A549 (cell line): ENCODE results near the gene ITPKB. TPM values are rescaled to one million over a fixed set of nuclear protein-coding genes. Genes with fewer than 3 reads are reported as not detected.
"Not testable (repeated sequence)": the region's sequence is repeated elsewhere in the genome, so short reads cannot be mapped to it uniquely, and the experiment has no call there.

Experiments
- ATAC-seq, 2 experiments: fragments of 200-7000 bp in 1 of 2; fragments of >200 bp in 1 of 2; cut with Nextera tagmentation in 1 of 2; cut with Tn5 transposase in 1 of 2; 3 replicates each; pipeline versions ENCODE4 v1.8.0 to v1.9.1; 2018 to 2020; ENCODE audit warnings: mild to moderate bottlenecking in 1 of 2, moderate library complexity in 1 of 2
- CTCF ChIA-PET: fragments of 300-600 bp; sonication (Branson Sonifier 250); formaldehyde crosslinking; extraction: SDS; loops from one replicate; lab custom pipeline; 2021; ENCODE audit warnings: antibody characterized with exemption, inconsistent platforms; lab: Yijun Ruan, JAX
- POLR2A ChIA-PET: fragments of 350-600 bp; formaldehyde crosslinking; extraction: SDS; loops from one replicate; lab custom pipeline; 2021; ENCODE audit warnings: antibody characterized with exemption, inconsistent platforms; lab: Yijun Ruan, JAX
- DNase-seq, 2 experiments: peaks; one replicate each; pipeline versions ENCODE4 v3.0.0 to v3.0.0-alpha.2; 2011 to 2016; ENCODE audit warnings: low read depth in 1 of 2, low spot score in 1 of 2
- FAIRE-seq: peaks from 2 replicates; lab custom pipeline; 2011; peaks lifted over from hg19 to GRCh38; lab: Jason Lieb, UNC
- H3K27ac ChIP-seq, 2 experiments: fragments of >200 bp; sonication (Bioruptor Twin); formaldehyde crosslinking; 3 replicates each; pipeline ENCODE4 v1.5.1; 2016 to 2017
- H3K4me1 ChIP-seq: fragments of >200 bp; sonication (Bioruptor Twin); formaldehyde crosslinking; 3 replicates; pipeline ENCODE4 v1.6.1; 2016
- H3K4me2 ChIP-seq: fragments of >200 bp; sonication (Bioruptor Twin); formaldehyde crosslinking; 3 replicates; pipeline ENCODE4 v1.6.1; 2016
- H3K4me3 ChIP-seq: fragments of >200 bp; sonication (Bioruptor Twin); formaldehyde crosslinking; 3 replicates; pipeline ENCODE4 v1.5.1; 2016
- H3K9me3 ChIP-seq: fragments of >200 bp; sonication (Bioruptor Twin); formaldehyde crosslinking; 3 replicates; pipeline ENCODE4 v1.6.1; 2016
- CBX2 ChIP-seq: fragments of 200-600 bp; sonication (generic); IDR thresholded peaks from 2 replicates; pipeline ENCODE4 v1.6.1; 2016; ENCODE audit warnings: low read depth, mild to moderate bottlenecking, borderline replicate concordance
- CEBPB ChIP-seq, 2 experiments: fragments of >200 bp in 1 of 2; sonication (Bioruptor Twin) in 1 of 2; formaldehyde crosslinking in 1 of 2; IDR thresholded peaks; 2 replicates each; pipeline ENCODE4 v1.6.1; 2012 to 2016
- CHD2 ChIP-seq: fragments of 150-350 bp; IDR thresholded peaks from 2 replicates; pipeline ENCODE4 v1.6.1; 2014; ENCODE audit warnings: low read length; ENCODE audit not compliant: partially characterized antibody
- CHD4 ChIP-seq: fragments of 200-600 bp; sonication (generic); IDR thresholded peaks from 2 replicates; pipeline ENCODE4 v1.6.1; 2016; ENCODE audit warnings: antibody characterized with exemption, mild to moderate bottlenecking, borderline replicate concordance
- E2F6 ChIP-seq: IDR thresholded peaks from 2 replicates; pipeline ENCODE4 v1.6.1; 2012; ENCODE audit warnings: low read depth, borderline replicate concordance
- EP300 ChIP-seq, 2 experiments: fragments of >200 bp; sonication (Bioruptor Twin); formaldehyde crosslinking; IDR thresholded peaks; 2 replicates in 1 of 2; 3 replicates in 1 of 2; pipeline ENCODE4 v1.6.1; 2016 to 2017
- ESRRA ChIP-seq: fragments of 150-350 bp; IDR thresholded peaks from 2 replicates; pipeline ENCODE4 v1.6.1; 2014; ENCODE audit warnings: mild to moderate bottlenecking, low read length, borderline replicate concordance
- GATA3 ChIP-seq: IDR thresholded peaks from 2 replicates; pipeline ENCODE4 v1.6.1; 2012; ENCODE audit warnings: borderline replicate concordance
- HOXA7 ChIP-seq: fragments of 250-450 bp; sonication (Bioruptor Pico); IDR thresholded peaks from 2 replicates; pipeline ENCODE4 v1.5.0; 2020; ENCODE audit warnings: mild to moderate bottlenecking, moderate library complexity
- KDM1A ChIP-seq: fragments of 200-600 bp; sonication (generic); IDR thresholded peaks from 2 replicates; pipeline ENCODE4 v1.6.1; 2016; ENCODE audit warnings: low read depth, mild to moderate bottlenecking
- MYC ChIP-seq: IDR thresholded peaks from 2 replicates; pipeline ENCODE4 v1.6.1; 2012; ENCODE audit warnings: mild to moderate bottlenecking, inconsistent platforms, low read length, improper control_type of control experiment, borderline replicate concordance
- NFE2L2 ChIP-seq: fragments of 150-350 bp; conservative IDR thresholded peaks from 2 replicates; pipeline ENCODE4 v1.6.1; 2014; ENCODE audit warnings: low read length
- NPAS2 ChIP-seq: fragments of 250-450 bp; sonication (Bioruptor Pico); IDR thresholded peaks from 2 replicates; pipeline ENCODE4 v1.8.0; 2022; ENCODE audit warnings: mild to moderate bottlenecking, moderate library complexity, borderline replicate concordance
- RARB ChIP-seq: fragments of 250-450 bp; sonication (Bioruptor Pico); IDR thresholded peaks from 2 replicates; pipeline ENCODE4 v1.8.0; 2021; ENCODE audit warnings: mild to moderate bottlenecking, moderate library complexity
- SMC3 ChIP-seq: fragments of >200 bp; sonication (Bioruptor Twin); formaldehyde crosslinking; IDR thresholded peaks from 3 replicates; pipeline ENCODE4 v1.6.1; 2018; ENCODE audit warnings: inconsistent platforms
- TP53 ChIP-seq: fragments of 250-450 bp; sonication (Bioruptor Pico); IDR thresholded peaks from 2 replicates; pipeline ENCODE4 v1.5.0; 2021; ENCODE audit warnings: mild to moderate bottlenecking, moderate library complexity
- USF2 ChIP-seq: fragments of 450-650 bp; IDR thresholded peaks from 2 replicates; pipeline ENCODE4 v1.6.1; 2014; ENCODE audit warnings: antibody characterized with exemption
- ZFP36 ChIP-seq: fragments of 450-650 bp; IDR thresholded peaks from 2 replicates; pipeline ENCODE4 v1.6.1; 2014; ENCODE audit warnings: borderline replicate concordance; ENCODE audit not compliant: partially characterized antibody
- whole genome bisulfite sequencing: methylation state at CpG from one replicate; pipeline ENCODE4 v1.1.6; 2017; ENCODE audit errors: missing lambda C conversion rate; 5-methylcytosine and 5-hydroxymethylcytosine counted together
- polyA plus RNA-seq, 4 experiments: library from polyadenylated mRNA; depleted of rRNA in 3 of 4; stranded (reverse); fragments of >200 nt; fragmentation: RNase III in 1 of 4; extraction: RNeasy Plus Mini Kit Qiagen cat#74134 plus additional on column Dnase treatment in 1 of 4; gene quantifications; 2 replicates in 3 of 4; 3 replicates in 1 of 4; pipeline ENCODE4 v1.2.3, GENCODE V29; 2011 to 2017
- TF ChIP-seq, protein P1 (sequence below): IDR thresholded peaks from 2 replicates; pipeline ENCODE4 v1.6.1; 2012

Gene ITPKB
- polyA plus RNA-seq, 2 of the 4 experiments (the other 2 are of a cell fraction): 1.7 to 2.8 TPM

GRCh38 chr1:226722901-226723656 lies 16.0 kb downstream of the ITPKB start:
- no peak for ATAC-seq
- Histone ChIP-seq H3K4me2 (no peak overlapping the region), H3K4me3 (no peak overlapping the region), H3K9me3 (no peaks in the 10 kb centered on the region)
- DNase-seq: no peak
- no peak for FAIRE-seq
- TF ChIP-seq CHD4: no peak
- TF ChIP-seq GATA3: no peak
- TF ChIP-seq SMC3: no peak
- TF ChIP-seq NPAS2: no peak
- TF ChIP-seq, protein P1, sequence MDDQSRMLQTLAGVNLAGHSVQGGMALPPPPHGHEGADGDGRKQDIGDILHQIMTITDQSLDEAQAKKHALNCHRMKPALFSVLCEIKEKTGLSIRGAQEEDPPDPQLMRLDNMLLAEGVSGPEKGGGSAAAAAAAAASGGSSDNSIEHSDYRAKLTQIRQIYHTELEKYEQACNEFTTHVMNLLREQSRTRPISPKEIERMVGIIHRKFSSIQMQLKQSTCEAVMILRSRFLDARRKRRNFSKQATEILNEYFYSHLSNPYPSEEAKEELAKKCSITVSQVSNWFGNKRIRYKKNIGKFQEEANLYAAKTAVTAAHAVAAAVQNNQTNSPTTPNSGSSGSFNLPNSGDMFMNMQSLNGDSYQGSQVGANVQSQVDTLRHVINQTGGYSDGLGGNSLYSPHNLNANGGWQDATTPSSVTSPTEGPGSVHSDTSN: no peak
- no peak for TF ChIP-seq TP53 (CRISPR knock-in tag)
- no peak for TF ChIP-seq CBX2
- no peak for TF ChIP-seq EP300 (IDR thresholded peaks at IDR 0.05)
- TF ChIP-seq RARB (CRISPR knock-in tag): no peak
- TF ChIP-seq HOXA7: no peak
- no peak for TF ChIP-seq USF2
- TF ChIP-seq CHD2: no peak
- no peak for TF ChIP-seq NFE2L2
- no peak for TF ChIP-seq ZFP36
- no peak for TF ChIP-seq ESRRA
- TF ChIP-seq KDM1A: no peak
- TF ChIP-seq, all 56 proteins: peak for 0
- 82% methylated on average over 14 of the region's 14 CpGs for WGBS
- ChIA-PET POLR2A (no interaction called here), CTCF (interaction anchor here (0.7 to 0.9 kb wide), 2 partner anchors 8 to 51 kb away, joined by 3 read pairs; no protein-coding TSS in a partner anchor)
- Histone ChIP-seq H3K4me1 (peaks cover 5% of the 10 kb centered on the region; the same call in 1 of the 3 replicates), H3K27ac (no peak overlapping the region)

DNA sequence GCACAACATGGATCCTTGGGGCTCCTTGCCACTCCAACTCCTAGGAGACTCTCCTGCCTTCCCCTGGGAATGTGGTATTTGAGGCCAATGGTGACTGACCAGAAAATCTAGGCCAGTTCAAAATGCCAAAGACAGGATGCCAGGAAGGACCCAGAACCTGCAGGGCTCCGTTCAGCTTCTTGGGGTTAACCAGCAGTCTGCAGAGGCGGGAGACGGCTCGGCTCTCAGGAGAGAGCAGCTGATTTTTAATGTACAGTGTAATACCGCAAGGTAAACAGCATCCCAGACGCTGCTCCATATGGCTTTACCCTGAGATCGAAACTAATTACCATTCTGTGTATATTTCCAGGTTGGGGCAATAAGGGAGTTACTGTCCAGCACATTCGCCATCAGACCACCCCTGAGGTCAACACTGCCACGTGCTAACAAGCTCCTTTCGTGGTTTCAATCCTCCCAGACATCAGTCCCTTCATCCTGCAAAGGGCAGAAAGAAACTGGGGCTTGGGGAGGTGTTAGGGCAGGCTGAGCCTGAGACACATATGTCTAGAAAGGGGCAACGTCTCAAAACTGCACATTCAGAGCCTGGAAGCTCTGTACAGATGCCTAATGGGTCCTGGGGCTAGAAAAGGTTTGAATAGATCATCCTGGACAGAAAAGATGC lies 16.7 kb downstream of the ITPKB start:
- DNase-seq (no peak), ATAC-seq (no peak), FAIRE-seq (no peak)
- TF ChIP-seq E2F6: no peak
- TF ChIP-seq MYC: no peak
- no peak for TF ChIP-seq EP300 (IDR thresholded peaks at IDR 0.05)
- no peak for TF ChIP-seq CEBPB (IDR thresholded peaks at IDR 0.05)
- Histone ChIP-seq H3K27ac (no peak overlapping the region), H3K4me3 (no peak overlapping the region), H3K9me3 (no peaks in the 10 kb centered on the region), H3K4me1 (peaks cover 5% of the 10 kb centered on the region; the same call in 1 of the 3 replicates), H3K4me2 (no peak overlapping the region)
- WGBS: 73% methylated on average over 11 of the region's 11 CpGs
- CTCF ChIA-PET: interaction anchor here (0.7 to 1.7 kb wide), 3 partner anchors 8 to 50 kb away, joined by 3 to 9 read pairs (median 3); no protein-coding TSS in a partner anchor
- POLR2A ChIA-PET: no interaction called here

DNA sequence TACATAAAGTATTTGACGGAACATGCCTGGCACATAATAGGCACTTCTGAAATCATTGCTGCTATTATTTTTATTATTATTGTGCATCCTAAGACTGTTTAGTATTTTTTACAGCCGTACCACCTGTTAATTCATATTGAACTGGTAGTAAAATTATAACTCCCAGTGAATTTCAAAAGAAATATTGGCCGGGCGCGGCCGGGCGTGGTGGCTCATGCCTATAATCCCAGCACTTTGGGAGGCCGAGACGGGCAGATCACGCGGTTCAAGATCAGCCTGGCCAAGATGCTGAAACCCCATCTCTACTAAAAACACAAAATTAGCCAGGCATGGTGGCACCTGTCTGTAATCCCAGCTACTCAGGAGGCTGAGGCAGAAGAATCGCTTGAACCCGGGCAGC lies 18.5 kb downstream of the ITPKB start:
- H3K4me2 ChIP-seq, FAIRE-seq, H3K9me3 ChIP-seq, DNase-seq, H3K4me3 ChIP-seq, POLR2A ChIA-PET, H3K4me1 ChIP-seq, ATAC-seq, H3K27ac ChIP-seq: not testable (repeated sequence)
- whole genome bisulfite sequencing: 94% methylated on average over 13 of the region's 13 CpGs
- CTCF ChIA-PET: interaction anchor here (1.7 kb wide), 1 partner anchor 10 kb away, joined by 9 read pairs; no protein-coding TSS in a partner anchor
